ENCODE results near the gene NKPD1. TPM values are rescaled to one million over a fixed set of nuclear protein-coding genes. Genes with fewer than 3 reads are reported as not detected.

NKPD1 gene
- total and polyA plus RNA-seq, 10 of the 15 experiments (the other 5 are each of a cell fraction or from before 2014, with no cell fraction given), result 0.05 to 0.18 (median 0.06) TPM; not detected in 7

DNA sequence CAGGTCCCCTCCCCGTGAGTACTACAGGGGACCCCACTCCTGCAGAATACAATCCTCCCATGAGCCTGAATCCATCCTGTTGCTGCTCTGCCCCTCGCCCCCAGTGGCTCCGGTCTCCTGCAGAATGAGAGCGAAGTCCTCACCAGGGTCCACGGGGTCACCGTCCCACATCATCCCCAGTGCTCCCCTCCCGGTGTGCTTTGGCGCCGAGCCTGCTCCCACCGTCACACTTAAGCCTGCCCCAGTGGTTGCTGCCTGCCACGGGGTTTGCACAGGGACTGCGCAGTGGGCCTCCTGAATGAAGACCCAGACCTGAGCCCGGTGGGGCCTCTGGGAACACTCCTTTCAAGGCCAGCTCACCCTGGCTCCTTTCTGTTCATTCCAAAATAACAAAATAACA is 30.5 kb downstream of the NKPD1 start:
- H3K4me1 ChIP-seq (ENCODE audit: control insufficient read depth, insufficient read depth, low read length), result peaks cover 24% of the 10 kb centered on the region
- in situ Hi-C loops (cut with MboI), result no loop called here

More for the DNA sequence above, 30.5 kb downstream of the NKPD1 start:
- Histone ChIP-seq H2AFZ (ENCODE audit: control insufficient read depth, low read depth, low read length) (no peak overlapping the region), H3K4me3 (no peak overlapping the region), H3K27me3 (replicated peaks in 1 of 2; ENCODE audit: control insufficient read depth in 2 of 2, insufficient read depth in 2 of 2, low read length in 1 of 2) (no peaks in the 10 kb centered on the region), H3K9ac (ENCODE audit: control insufficient read depth, insufficient read depth, low read length) (no peak overlapping the region), H3K36me3 (ENCODE audit: control insufficient read depth in 2 of 2, insufficient read depth in 2 of 2, low read length in 1 of 2) (peaks cover 3 to 5% of the 10 kb centered on the region in 2 experiments; a peak in 3 of 4 replicates), H3K4me2 (ENCODE audit: control insufficient read depth, insufficient read depth) (no peak overlapping the region), H4K20me1 (ENCODE audit: control insufficient read depth, insufficient read depth) (no peaks in the 10 kb centered on the region), H3K79me2 (ENCODE audit: control insufficient read depth, insufficient read depth, low read length) (peaks cover 27% of the 10 kb centered on the region), H3K9me3 (replicated peaks; ENCODE audit: control insufficient read depth, insufficient read depth, low read length) (no peaks in the 10 kb centered on the region), H3K27ac (ENCODE audit: control insufficient read depth, insufficient read depth) (no peak overlapping the region)
- intact Hi-C loops (cut with micrococcal nuclease; ENCODE audit: unreplicated experiment), result no loop called here
- RAD21 ChIA-PET (ENCODE audit: unreplicated experiment), result no interaction called here
- CTCF ChIA-PET, result interaction anchor here (1.7 kb wide), 1 partner anchor 10 kb away, joined by 6 read pairs; no protein-coding TSS in a partner anchor
- BruUV-seq (replicated peaks), result no TSS peak
- WGBS (ENCODE audit: insufficient coverage, insufficient replicate concordance, low lambda C conversion rate, missing lambda C conversion rate), result 89% methylated on average over 13 of the region's 13 CpGs
- SMC1A ChIA-PET (ENCODE audit: uncharacterized antibody, unreplicated experiment), result no interaction called here
- no peak for TF ChIP-seq TAF1 (IDR thresholded peaks at IDR 0.05; ENCODE audit: borderline replicate concordance, low read depth, low read length)
- TF ChIP-seq BCL11A (IDR thresholded peaks at IDR 0.05; ENCODE audit: low read depth, low read length), result no peak
- no peak for TF ChIP-seq STAT1 (conservative IDR thresholded peaks at IDR 0.05)
- TF ChIP-seq, protein P1, sequence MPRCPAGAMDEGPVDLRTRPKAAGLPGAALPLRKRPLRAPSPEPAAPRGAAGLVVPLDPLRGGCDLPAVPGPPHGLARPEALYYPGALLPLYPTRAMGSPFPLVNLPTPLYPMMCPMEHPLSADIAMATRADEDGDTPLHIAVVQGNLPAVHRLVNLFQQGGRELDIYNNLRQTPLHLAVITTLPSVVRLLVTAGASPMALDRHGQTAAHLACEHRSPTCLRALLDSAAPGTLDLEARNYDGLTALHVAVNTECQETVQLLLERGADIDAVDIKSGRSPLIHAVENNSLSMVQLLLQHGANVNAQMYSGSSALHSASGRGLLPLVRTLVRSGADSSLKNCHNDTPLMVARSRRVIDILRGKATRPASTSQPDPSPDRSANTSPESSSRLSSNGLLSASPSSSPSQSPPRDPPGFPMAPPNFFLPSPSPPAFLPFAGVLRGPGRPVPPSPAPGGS (IDR thresholded peaks at IDR 0.05; ENCODE audit: borderline replicate concordance, insufficient read depth, low read depth, low read length, poor library complexity, severe bottlenecking), result no peak
- TF ChIP-seq, protein P2, sequence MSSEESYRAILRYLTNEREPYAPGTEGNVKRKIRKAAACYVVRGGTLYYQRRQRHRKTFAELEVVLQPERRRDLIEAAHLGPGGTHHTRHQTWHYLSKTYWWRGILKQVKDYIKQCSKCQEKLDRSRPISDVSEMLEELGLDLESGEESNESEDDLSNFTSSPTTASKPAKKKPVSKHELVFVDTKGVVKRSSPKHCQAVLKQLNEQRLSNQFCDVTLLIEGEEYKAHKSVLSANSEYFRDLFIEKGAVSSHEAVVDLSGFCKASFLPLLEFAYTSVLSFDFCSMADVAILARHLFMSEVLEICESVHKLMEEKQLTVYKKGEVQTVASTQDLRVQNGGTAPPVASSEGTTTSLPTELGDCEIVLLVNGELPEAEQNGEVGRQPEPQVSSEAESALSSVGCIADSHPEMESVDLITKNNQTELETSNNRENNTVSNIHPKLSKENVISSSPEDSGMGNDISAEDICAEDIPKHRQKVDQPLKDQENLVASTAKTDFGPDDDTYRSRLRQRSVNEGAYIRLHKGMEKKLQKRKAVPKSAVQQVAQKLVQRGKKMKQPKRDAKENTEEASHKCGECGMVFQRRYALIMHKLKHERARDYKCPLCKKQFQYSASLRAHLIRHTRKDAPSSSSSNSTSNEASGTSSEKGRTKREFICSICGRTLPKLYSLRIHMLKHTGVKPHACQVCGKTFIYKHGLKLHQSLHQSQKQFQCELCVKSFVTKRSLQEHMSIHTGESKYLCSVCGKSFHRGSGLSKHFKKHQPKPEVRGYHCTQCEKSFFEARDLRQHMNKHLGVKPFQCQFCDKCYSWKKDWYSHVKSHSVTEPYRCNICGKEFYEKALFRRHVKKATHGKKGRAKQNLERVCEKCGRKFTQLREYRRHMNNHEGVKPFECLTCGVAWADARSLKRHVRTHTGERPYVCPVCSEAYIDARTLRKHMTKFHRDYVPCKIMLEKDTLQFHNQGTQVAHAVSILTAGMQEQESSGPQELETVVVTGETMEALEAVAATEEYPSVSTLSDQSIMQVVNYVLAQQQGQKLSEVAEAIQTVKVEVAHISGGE (CRISPR knock-in tag; IDR thresholded peaks at IDR 0.05), result no peak
- TF ChIP-seq POLR2A (IDR thresholded peaks at IDR 0.05; ENCODE audit: low read depth, low read length), result no peak
- TF ChIP-seq HDAC6 (IDR thresholded peaks at IDR 0.05; ENCODE audit: unreplicated experiment), result no peak
- no peak for TF ChIP-seq YBX1 (IDR thresholded peaks at IDR 0.05)
- no peak for TF ChIP-seq ZSCAN29 (IDR thresholded peaks at IDR 0.05)
- TF ChIP-seq MTA3 (IDR thresholded peaks at IDR 0.05; ENCODE audit: borderline replicate concordance, low read length), result no peak
- TF ChIP-seq LARP7 (IDR thresholded peaks at IDR 0.05), result no peak
- TF ChIP-seq SUZ12 (IDR thresholded peaks at IDR 0.05; ENCODE audit: unreplicated experiment), result no peak
- no peak for TF ChIP-seq WRNIP1 (IDR thresholded peaks at IDR 0.05; ENCODE audit: borderline replicate concordance, low read depth, low read length)
- no peak for TF ChIP-seq ESRRA (IDR thresholded peaks at IDR 0.05; ENCODE audit: low read length)
- TF ChIP-seq, protein P3, sequence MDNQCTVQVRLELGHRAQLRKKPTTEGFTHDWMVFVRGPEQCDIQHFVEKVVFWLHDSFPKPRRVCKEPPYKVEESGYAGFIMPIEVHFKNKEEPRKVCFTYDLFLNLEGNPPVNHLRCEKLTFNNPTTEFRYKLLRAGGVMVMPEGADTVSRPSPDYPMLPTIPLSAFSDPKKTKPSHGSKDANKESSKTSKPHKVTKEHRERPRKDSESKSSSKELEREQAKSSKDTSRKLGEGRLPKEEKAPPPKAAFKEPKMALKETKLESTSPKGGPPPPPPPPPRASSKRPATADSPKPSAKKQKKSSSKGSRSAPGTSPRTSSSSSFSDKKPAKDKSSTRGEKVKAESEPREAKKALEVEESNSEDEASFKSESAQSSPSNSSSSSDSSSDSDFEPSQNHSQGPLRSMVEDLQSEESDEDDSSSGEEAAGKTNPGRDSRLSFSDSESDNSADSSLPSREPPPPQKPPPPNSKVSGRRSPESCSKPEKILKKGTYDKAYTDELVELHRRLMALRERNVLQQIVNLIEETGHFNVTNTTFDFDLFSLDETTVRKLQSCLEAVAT (IDR thresholded peaks at IDR 0.05), result no peak
- TF ChIP-seq BACH1 (IDR thresholded peaks at IDR 0.05; ENCODE audit: borderline replicate concordance), result no peak
- TF ChIP-seq, protein P4, sequence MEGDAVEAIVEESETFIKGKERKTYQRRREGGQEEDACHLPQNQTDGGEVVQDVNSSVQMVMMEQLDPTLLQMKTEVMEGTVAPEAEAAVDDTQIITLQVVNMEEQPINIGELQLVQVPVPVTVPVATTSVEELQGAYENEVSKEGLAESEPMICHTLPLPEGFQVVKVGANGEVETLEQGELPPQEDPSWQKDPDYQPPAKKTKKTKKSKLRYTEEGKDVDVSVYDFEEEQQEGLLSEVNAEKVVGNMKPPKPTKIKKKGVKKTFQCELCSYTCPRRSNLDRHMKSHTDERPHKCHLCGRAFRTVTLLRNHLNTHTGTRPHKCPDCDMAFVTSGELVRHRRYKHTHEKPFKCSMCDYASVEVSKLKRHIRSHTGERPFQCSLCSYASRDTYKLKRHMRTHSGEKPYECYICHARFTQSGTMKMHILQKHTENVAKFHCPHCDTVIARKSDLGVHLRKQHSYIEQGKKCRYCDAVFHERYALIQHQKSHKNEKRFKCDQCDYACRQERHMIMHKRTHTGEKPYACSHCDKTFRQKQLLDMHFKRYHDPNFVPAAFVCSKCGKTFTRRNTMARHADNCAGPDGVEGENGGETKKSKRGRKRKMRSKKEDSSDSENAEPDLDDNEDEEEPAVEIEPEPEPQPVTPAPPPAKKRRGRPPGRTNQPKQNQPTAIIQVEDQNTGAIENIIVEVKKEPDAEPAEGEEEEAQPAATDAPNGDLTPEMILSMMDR (IDR thresholded peaks at IDR 0.05 in 2 of 3, conservative IDR thresholded peaks at IDR 0.05 in 1 of 3; ENCODE audit: control insufficient read depth in 2 of 3, extremely low read depth in 1 of 3, insufficient read depth in 1 of 3, low read depth in 3 of 3, low read length in 3 of 3), result no peak
- TF ChIP-seq GATAD2B (conservative IDR thresholded peaks at IDR 0.05; ENCODE audit: low read depth), result no peak
- DNase-seq (ENCODE audit: low read depth, low spot score), result no peak
- no peak for FAIRE-seq
- POLR2A ChIA-PET, result interaction anchor here (1.4 kb wide), 1 partner anchor 51 kb away, joined by 3 read pairs; the partner anchor contains the start of gene GEMIN7
- no peak for ATAC-seq
